ENCODE data around the gene CTNNA3.

DNA sequence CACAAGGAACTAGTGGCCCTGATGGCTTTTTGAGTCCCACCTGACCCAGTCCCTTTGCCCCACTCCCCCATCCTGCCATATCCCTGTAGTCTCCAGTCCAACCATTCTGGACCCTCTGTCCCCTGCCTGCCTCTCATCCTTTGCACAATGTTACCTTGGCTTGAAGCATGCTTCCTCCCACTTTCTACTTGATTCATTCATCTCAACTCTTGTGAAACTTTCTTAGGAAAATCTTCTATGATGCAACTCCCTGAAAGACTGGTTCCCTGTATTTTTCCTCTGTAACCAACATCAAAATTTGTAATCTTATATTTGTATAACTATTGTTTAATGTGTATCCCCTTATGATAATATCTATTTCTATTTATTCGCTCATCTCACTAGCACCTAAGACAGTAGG is 618.6 kb downstream of the CTNNA3 start:
- TF ChIP-seq, protein P1, sequence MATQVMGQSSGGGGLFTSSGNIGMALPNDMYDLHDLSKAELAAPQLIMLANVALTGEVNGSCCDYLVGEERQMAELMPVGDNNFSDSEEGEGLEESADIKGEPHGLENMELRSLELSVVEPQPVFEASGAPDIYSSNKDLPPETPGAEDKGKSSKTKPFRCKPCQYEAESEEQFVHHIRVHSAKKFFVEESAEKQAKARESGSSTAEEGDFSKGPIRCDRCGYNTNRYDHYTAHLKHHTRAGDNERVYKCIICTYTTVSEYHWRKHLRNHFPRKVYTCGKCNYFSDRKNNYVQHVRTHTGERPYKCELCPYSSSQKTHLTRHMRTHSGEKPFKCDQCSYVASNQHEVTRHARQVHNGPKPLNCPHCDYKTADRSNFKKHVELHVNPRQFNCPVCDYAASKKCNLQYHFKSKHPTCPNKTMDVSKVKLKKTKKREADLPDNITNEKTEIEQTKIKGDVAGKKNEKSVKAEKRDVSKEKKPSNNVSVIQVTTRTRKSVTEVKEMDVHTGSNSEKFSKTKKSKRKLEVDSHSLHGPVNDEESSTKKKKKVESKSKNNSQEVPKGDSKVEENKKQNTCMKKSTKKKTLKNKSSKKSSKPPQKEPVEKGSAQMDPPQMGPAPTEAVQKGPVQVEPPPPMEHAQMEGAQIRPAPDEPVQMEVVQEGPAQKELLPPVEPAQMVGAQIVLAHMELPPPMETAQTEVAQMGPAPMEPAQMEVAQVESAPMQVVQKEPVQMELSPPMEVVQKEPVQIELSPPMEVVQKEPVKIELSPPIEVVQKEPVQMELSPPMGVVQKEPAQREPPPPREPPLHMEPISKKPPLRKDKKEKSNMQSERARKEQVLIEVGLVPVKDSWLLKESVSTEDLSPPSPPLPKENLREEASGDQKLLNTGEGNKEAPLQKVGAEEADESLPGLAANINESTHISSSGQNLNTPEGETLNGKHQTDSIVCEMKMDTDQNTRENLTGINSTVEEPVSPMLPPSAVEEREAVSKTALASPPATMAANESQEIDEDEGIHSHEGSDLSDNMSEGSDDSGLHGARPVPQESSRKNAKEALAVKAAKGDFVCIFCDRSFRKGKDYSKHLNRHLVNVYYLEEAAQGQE (tag by site-specific recombination; IDR thresholded peaks at IDR 0.05) = no peak
- TF ChIP-seq OSR2 (tag by site-specific recombination; IDR thresholded peaks at IDR 0.05) (no peak), ZNF214 (tag by site-specific recombination; IDR thresholded peaks at IDR 0.05; ENCODE audit: borderline replicate concordance) (no peak), ZNF596 (tag by site-specific recombination; IDR thresholded peaks at IDR 0.05) (no peak), ZBTB1 (tag by site-specific recombination; IDR thresholded peaks at IDR 0.05) (no peak), KLF16 (tag by site-specific recombination; IDR thresholded peaks at IDR 0.05) (no peak), ZNF561 (tag by site-specific recombination; IDR thresholded peaks at IDR 0.05; ENCODE audit: borderline replicate concordance) (no peak)
- TF ChIP-seq, protein P2, sequence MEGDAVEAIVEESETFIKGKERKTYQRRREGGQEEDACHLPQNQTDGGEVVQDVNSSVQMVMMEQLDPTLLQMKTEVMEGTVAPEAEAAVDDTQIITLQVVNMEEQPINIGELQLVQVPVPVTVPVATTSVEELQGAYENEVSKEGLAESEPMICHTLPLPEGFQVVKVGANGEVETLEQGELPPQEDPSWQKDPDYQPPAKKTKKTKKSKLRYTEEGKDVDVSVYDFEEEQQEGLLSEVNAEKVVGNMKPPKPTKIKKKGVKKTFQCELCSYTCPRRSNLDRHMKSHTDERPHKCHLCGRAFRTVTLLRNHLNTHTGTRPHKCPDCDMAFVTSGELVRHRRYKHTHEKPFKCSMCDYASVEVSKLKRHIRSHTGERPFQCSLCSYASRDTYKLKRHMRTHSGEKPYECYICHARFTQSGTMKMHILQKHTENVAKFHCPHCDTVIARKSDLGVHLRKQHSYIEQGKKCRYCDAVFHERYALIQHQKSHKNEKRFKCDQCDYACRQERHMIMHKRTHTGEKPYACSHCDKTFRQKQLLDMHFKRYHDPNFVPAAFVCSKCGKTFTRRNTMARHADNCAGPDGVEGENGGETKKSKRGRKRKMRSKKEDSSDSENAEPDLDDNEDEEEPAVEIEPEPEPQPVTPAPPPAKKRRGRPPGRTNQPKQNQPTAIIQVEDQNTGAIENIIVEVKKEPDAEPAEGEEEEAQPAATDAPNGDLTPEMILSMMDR (tag by site-specific recombination; IDR thresholded peaks at IDR 0.05) = no peak
- TF ChIP-seq, protein P3, sequence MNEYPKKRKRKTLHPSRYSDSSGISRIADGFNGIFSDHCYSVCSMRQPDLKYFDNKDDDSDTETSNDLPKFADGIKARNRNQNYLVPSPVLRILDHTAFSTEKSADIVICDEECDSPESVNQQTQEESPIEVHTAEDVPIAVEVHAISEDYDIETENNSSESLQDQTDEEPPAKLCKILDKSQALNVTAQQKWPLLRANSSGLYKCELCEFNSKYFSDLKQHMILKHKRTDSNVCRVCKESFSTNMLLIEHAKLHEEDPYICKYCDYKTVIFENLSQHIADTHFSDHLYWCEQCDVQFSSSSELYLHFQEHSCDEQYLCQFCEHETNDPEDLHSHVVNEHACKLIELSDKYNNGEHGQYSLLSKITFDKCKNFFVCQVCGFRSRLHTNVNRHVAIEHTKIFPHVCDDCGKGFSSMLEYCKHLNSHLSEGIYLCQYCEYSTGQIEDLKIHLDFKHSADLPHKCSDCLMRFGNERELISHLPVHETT (tag by site-specific recombination; IDR thresholded peaks at IDR 0.05) = no peak
